Astrocyte of the cerebellum (primary cell): ENCODE measurements around the gene FOXE1.

ENCODE experiments used
- DNase-seq: peaks from one replicate; pipeline ENCODE4 v3.0.0-alpha.2; 2011; ENCODE audit warnings: low read depth
- H3K4me3 ChIP-seq: 2 replicates; pipeline ENCODE4 v1.5.1; 2011; ENCODE audit warnings: mild to moderate bottlenecking, low read depth, low read length, moderate library complexity
- in situ Hi-C: cut with HindIII; loops from 2 replicates; pipeline ENCODE4 v1.10.0; 2017; ENCODE audit warnings: low sequenced_read_pairs
- TF ChIP-seq, protein P1 (sequence below): IDR thresholded peaks from 2 replicates; pipeline ENCODE4 v1.5.1; 2012; ENCODE audit warnings: low read length, low read depth, moderate library complexity, mild to moderate bottlenecking; ENCODE audit errors: missing control alignments

FOXE1 gene

DNA sequence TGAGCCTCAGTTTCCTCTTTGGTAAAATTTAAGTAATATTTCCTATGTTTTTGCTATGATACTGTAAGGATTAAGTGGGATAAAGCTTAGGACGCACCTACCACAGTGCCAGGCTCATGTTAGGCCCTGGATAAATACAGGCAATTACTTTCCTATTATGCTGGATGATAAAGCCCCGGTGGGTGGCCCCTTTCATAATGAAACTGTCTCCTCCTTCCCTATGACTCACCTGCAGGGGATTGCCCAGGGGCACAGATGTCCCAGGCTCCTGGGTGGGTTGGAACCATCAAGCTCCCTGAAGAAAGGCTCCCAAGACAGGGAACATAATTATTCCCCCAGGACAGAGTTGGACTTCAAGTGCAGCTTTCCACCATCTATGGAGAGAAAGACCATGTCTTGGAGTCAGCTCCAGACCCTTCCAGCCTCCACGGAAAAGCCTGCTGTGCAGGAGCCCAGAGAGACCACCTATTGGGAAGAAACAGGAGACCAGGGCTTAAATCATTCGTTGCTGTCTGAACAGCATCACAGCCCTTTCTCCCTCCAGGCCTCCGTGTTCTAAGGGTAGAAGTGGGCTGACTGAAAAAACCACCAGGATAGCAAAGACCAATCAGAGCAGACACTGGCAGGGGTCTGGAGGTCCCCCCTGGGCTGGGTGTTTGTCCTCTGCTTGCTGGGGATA is 43.2 kb upstream of the FOXE1 start:
- no peak overlapping the region for H3K4me3 ChIP-seq
- in situ Hi-C loops, result no loop called here
- TF ChIP-seq, protein P1, sequence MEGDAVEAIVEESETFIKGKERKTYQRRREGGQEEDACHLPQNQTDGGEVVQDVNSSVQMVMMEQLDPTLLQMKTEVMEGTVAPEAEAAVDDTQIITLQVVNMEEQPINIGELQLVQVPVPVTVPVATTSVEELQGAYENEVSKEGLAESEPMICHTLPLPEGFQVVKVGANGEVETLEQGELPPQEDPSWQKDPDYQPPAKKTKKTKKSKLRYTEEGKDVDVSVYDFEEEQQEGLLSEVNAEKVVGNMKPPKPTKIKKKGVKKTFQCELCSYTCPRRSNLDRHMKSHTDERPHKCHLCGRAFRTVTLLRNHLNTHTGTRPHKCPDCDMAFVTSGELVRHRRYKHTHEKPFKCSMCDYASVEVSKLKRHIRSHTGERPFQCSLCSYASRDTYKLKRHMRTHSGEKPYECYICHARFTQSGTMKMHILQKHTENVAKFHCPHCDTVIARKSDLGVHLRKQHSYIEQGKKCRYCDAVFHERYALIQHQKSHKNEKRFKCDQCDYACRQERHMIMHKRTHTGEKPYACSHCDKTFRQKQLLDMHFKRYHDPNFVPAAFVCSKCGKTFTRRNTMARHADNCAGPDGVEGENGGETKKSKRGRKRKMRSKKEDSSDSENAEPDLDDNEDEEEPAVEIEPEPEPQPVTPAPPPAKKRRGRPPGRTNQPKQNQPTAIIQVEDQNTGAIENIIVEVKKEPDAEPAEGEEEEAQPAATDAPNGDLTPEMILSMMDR, result no peak
- DNase-seq, result no peak

DNA sequence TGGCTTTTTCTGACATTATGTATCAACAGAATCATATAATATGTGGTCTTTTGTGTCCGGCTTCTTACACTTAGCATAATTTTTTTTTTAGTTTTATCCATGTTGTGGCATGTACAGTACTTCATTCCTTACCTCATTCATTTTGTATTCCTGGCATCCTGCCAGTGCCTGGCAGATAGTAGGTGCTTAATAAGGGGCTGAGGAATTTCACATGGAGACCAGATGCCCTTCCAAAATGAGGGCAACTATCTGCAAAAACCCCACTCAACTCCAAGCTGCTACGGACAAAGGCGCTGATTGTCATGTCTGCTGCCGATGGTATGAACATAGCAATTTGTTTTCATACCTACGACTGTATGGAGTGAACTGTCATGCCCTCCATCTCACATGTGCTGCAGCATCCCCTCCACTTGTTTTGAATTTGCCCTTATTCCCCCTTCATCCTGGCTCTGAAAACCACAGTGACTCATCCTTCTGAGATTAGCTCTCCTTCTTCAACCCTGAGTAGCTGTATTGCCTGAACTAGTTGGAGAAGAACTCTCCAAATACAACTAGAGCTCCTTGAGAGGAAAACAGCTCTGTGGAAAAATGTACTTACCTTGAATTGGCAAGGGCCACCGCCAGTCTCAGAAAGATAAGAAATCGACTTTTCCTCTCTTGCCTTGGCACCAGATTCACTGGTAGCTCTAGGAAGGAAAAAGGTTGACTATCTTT is 41.3 kb upstream of the FOXE1 start:
- TF ChIP-seq, protein P1, result no peak
- in situ Hi-C loops, result no loop called here
- no peak for DNase-seq
- H3K4me3 ChIP-seq, result no peak overlapping the region

DNA sequence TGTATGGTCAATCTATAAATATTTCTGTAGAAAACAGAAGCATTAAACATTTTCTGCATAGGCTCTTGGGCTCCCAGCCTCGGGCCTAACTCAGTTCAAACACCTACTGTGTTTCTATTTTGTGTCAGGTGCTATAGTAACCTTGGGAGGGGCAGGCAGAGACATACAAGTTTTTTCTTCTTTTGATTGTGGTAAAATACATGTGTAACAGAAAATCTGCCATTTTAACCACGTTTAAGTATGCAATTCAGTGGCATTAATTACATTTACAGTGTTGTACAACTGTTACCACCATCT is 40.8 kb upstream of the FOXE1 start:
- DNase-seq, result no peak
- H3K4me3 ChIP-seq, result no peak overlapping the region
- TF ChIP-seq, protein P1, result no peak
- in situ Hi-C loops, result no loop called here

DNA sequence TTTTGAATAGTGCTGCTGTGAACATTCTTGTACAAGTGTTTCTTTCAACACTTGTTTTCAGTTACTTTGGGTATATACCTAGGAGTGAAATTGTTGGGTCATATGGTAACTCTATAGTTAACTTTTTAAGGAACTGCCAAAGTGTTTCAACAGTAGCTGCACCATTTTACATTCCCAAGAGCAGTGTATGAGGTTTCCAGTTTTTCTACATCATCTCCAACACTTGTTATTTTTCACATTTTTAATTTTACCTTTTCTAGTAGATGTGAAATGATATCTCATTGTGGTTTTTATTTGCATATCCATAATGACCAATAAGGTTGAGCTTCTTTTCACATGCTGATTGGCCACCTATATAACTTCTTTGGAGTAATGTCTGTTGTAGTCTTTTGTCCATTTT is 40.0 kb upstream of the FOXE1 start:
- DNase-seq, result no peak
- TF ChIP-seq, protein P1, result no peak
- no peak overlapping the region for H3K4me3 ChIP-seq
- in situ Hi-C loops, result no loop called here

DNA sequence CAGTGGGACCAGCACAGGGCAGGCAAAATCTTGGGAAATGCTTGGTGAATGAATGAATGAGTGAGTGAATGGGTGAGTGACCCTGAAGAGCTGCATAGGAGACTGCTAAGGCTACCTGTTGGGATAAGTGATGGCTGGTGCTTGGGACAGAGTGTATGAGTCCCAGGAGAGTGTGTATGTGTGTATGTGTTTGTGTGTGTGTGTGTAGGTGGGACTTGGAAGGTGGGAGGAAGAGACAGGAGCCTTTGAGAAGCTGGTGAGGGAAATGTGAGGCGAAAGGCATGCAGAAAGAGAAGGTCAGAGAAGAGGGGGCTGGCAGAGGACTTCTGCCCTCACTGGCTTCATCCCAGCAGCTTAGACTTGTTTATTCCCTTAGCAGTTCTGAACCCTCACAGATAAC is 33.3 kb upstream of the FOXE1 start:
- H3K4me3 ChIP-seq, result no peak overlapping the region
- no peak for DNase-seq
- in situ Hi-C loops, result no loop called here
- TF ChIP-seq, protein P1, result no peak

DNA sequence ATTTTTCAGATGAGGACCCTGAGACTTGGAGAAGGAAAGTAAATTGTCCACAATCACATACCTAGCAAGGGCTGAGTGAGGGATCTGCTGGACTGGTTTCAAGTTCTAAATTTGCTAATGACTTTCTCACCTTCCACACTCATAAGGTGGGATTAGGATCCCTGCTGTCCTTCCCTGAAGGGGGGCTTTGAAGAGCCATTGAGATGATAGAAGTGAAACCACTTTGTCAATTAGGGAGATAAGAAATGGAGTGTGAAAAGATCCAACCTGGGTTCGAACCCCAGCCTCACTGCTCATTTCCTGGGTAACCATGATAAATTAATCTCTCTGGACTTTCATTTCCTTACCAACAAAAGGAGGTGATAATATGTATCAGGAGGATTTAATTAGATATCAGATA is 32.7 kb upstream of the FOXE1 start:
- no peak for DNase-seq
- in situ Hi-C loops, result no loop called here
- TF ChIP-seq, protein P1, result no peak
- H3K4me3 ChIP-seq, result no peak overlapping the region
